ENCODE data around the gene PYHIN1.

DNA sequence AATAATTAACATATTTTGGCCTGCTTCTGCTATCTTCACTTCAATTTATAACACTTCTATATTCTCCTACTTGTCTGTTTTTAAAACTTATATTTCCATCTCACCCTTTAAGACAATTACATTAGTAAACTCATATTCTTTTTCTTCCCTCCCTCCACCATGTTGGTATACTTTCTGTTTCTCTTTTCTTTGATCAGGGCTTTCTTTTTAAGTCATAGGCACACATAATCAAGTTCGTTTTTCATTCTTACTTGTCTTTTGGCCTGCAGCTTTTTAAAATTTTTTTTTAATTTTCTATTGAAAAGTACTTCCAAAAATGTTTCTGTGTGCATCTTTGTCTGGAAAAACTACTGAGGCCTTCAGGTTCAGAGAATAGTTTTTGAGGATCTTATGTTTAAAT lies 2.3 kb downstream of the PYHIN1 start:
- TF ChIP-seq, protein P1, sequence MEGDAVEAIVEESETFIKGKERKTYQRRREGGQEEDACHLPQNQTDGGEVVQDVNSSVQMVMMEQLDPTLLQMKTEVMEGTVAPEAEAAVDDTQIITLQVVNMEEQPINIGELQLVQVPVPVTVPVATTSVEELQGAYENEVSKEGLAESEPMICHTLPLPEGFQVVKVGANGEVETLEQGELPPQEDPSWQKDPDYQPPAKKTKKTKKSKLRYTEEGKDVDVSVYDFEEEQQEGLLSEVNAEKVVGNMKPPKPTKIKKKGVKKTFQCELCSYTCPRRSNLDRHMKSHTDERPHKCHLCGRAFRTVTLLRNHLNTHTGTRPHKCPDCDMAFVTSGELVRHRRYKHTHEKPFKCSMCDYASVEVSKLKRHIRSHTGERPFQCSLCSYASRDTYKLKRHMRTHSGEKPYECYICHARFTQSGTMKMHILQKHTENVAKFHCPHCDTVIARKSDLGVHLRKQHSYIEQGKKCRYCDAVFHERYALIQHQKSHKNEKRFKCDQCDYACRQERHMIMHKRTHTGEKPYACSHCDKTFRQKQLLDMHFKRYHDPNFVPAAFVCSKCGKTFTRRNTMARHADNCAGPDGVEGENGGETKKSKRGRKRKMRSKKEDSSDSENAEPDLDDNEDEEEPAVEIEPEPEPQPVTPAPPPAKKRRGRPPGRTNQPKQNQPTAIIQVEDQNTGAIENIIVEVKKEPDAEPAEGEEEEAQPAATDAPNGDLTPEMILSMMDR (optimal IDR thresholded peaks at IDR 0.05 in 1 of 3, IDR thresholded peaks at IDR 0.05 in 1 of 3, conservative IDR thresholded peaks at IDR 0.05 in 1 of 3; ENCODE audit: extremely low read depth in 1 of 3, insufficient read depth in 2 of 3, low read length in 3 of 3): no peak
- TF ChIP-seq EZH2 (IDR thresholded peaks at IDR 0.05; ENCODE audit: low read length): no peak

Data from keratinocyte (primary cell).